Keratinocyte (primary cell): Measurements from ENCODE around the gene RALGAPA2.

Source experiments
- CTCF ChIP-seq, 3 experiments: IDR thresholded peaks in 1 of 3; conservative IDR thresholded peaks in 1 of 3; optimal IDR thresholded peaks in 1 of 3; 2 replicates in 2 of 3; 3 replicates in 1 of 3; pipeline versions ENCODE3 to v1.5.1; 2011; ENCODE audit warnings: low read length in 3 of 3, mild to moderate bottlenecking in 3 of 3, moderate library complexity in 2 of 3, control low read depth in 1 of 3, inconsistent platforms in 1 of 3; ENCODE audit not compliant: insufficient read depth in 2 of 3; ENCODE audit errors: extremely low read depth in 1 of 3
- EZH2 ChIP-seq: IDR thresholded peaks from one replicate; pipeline ENCODE4 v1.6.1; 2012; ENCODE audit warnings: inconsistent platforms, mild to moderate bottlenecking, low read length, moderate library complexity

GRCh38 chr20:20608041-20608440 is 104.4 kb downstream of the RALGAPA2 start:
- TF ChIP-seq CTCF (optimal IDR thresholded peaks at IDR 0.05 in 1 of 3, IDR thresholded peaks at IDR 0.05 in 1 of 3, conservative IDR thresholded peaks at IDR 0.05 in 1 of 3; ENCODE audit: extremely low read depth in 1 of 3, insufficient read depth in 2 of 3, low read length in 3 of 3) (no peak), EZH2 (no peak)
